NCI-H128 (cell line): ENCODE data around the gene TFEB.

Experiments used
- DNase-seq: peaks from one replicate; lab custom pipeline; 2025; ENCODE audit not compliant: unreplicated experiment; lab: John Stamatoyannopoulos, UW

TFEB gene

GRCh38 chr6:41653691-41654090 is 81.7 kb downstream of the TFEB start:
- DNase-seq: no peak

DNA sequence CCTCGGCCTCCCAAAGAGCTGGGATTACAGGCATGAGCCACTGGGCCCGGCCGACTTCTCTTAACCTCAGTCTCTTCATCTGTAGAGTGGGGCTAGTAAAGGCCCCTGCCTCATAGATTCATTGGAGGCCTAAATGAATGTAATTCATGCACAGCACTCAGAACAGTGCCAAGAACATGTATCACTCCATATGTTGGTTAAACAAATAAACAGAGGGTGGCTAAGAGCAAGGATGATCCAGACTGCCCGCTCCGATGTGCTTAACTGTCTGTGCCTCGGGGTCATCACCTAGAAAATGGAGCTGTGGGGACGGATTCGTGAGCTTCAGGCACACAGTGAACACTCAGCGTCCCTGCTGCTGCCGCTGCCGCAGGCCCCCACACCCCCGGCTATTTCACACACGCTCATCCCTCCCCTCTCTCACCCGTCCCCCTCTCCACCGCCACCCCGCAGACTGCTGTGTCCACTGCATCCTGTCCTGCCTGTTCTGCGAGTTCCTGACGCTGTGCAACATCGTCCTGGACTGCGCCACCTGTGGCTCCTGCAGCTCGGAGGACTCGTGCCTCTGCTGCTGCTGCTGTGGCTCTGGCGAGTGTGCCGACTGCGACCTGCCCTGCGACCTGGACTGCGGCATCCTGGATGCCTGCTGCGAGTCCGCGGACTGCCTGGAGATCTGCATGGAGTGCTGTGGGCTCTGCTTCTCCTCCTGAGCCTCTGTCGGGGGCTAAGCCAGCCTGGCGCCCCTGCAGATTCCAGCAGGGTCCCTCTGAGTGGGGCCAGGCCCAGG is 82.3 kb downstream of the TFEB start:
- DNase-seq: no peak

- no peak for DNase-seq
These were observed 83.3 kb downstream of the TFEB start for GRCh38 chr6:41651962-41652657.

GRCh38 chr6:41651246-41651961 is 84.0 kb downstream of the TFEB start:
- no peak for DNase-seq

DNA sequence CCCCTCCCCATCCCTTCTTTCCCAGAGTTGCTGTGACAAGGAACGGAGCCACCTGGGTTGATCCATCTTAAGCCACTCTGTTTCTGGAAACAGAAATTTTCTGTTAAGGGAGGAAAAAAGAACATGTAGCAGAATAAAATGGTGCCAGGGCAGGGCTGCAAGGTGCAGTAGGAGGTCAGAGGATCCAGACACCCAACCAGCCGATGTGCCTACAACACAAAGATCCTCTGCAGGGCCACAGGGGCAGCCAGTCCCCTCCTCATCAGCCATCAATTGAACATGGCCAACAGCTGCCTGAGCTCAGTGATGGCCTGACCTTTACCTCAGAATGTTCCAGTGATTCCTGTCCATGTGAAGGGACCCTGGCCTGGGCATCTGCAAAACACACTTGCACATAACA is 85.3 kb downstream of the TFEB start:
- DNase-seq: no peak

- DNase-seq: no peak
These were observed 85.8 kb downstream of the TFEB start for GRCh38 chr6:41649596-41649995.

- DNase-seq: no peak
These were observed 86.5 kb downstream of the TFEB start for GRCh38 chr6:41648921-41649320.

DNA sequence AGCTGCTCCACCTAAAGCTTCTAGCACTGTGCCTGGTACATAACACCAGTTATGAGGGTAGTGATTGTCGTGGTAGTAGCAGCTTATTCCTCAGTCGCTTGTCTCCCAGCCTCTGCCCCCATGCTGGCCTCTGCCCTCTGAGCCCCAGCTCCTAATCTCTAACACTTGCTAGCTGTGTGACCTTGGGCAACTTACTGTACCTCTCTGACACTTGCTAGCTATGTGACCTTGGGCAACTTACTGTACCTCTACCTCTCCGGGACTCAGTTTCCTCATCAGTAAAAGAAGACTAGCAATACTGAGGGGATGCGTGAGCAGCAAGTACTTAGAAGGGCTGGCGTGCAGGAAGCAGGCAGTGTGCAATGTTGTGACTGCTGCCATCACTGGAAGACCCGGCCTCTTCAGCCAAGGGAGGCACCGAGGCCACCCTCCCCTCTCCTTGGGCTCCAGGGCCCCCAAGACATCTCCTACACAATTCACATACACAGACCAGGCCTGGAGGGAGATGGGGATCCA is 87.3 kb downstream of the TFEB start:
- no peak for DNase-seq

DNA sequence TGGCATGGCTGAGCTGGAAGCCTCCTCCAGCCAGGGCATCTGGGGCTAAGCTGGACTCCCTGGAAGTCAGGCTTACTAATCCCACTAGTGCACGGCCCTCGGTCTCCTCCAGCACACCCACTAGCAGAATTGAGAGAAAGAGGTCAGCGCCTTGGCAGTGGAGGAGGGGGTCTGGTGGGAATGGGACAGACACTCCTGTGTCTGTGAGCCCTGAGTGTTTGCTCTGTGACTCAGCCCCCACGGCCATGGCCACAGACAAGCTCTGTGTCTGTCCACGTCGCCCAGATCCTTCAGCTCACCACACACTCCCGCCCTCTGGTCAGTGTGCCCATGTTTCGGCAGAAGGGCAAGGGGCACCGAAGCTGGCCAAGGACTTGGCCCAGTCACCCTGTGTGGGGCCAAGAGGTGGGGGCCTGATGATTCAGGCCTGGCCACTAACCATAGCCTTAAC is 88.3 kb downstream of the TFEB start:
- no peak for DNase-seq

DNA sequence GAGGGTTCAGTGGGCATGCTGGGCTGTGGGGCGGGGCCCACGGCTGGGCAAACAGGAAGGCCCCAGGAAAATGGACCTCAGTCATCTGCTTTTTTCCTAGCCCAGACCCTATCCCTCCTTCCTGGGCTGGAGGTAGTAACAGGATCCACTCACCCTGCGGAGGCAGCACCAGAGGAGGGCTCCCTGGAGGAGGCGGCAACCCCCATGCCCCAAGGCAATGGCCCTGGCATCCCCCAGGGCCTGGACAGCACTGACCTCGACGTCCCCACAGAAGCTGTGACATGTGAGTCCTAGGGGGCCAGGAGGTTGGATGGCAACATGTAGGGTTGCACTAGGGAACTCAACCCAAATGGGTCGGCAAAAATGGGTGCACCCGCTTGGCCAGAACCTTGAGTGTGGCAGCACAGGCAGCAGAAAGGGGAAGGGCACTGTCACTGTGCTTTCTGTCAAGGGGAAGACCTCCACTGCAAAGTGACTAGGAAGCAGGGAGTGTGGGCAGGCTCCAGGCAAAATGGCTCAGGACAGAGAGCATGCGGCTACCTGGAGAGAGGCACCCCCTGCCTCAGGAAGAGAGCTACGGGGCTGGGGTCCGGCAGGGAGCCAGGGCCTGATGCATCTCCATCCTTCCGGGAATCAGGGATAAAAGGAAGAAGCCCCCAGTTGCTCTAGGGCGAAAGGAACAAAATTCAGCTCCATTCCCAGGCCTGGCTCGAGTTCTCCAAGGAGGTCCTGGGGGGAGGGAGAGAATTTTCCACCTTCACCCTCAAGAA is 89.2 kb downstream of the TFEB start:
- DNase-seq: no peak

DNA sequence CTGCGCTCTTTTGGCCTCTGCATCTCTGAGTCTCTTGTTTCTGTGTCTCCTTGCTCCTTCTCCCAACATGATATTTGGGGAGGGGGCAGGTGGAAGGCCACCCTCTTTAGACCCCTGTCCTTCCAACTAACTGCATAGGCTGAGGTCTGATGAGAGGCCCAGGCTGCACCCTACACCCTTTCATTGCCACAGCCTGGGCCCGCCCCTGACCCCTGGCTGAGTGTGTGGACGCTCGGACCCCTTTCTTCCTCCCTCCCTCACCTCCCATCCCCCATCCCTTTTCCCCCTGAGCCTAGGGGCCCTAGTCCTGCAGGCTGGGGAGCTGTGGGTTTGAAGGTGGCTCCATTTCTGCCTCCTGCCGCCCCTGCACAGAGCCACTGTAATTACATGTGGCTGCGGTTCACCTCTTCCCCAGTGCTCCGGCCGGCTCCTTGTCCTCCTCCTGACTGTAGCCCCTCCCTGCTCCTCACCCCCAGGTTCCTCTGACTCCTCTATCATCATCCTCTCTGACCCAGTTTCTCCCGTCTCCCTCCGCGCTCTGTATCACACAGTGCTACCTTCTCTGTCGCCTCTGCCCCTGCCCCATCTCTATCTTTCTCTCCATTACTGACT is 90.3 kb downstream of the TFEB start:
- no peak for DNase-seq

- no peak for DNase-seq
These were observed 91.0 kb downstream of the TFEB start for GRCh38 chr6:41644297-41644879.

DNA sequence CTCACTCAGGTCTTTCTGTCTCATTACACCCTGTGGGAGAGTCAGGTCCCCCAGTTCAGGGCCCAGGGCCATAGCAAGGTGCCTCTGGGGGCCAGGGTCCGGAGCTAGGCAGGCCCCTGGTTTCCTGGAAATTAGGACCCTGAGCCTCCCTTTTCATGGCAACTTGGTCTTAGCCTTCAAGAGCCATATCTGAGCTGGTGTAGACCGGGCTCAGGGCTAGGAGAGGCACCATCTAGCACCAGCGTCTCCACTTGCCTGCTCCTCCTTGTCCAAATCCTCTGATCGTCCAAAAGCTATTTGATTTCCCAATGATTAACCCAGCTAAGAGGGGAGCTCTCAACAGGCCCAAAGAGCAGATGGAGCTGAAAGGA is 91.5 kb downstream of the TFEB start:
- DNase-seq: no peak

DNA sequence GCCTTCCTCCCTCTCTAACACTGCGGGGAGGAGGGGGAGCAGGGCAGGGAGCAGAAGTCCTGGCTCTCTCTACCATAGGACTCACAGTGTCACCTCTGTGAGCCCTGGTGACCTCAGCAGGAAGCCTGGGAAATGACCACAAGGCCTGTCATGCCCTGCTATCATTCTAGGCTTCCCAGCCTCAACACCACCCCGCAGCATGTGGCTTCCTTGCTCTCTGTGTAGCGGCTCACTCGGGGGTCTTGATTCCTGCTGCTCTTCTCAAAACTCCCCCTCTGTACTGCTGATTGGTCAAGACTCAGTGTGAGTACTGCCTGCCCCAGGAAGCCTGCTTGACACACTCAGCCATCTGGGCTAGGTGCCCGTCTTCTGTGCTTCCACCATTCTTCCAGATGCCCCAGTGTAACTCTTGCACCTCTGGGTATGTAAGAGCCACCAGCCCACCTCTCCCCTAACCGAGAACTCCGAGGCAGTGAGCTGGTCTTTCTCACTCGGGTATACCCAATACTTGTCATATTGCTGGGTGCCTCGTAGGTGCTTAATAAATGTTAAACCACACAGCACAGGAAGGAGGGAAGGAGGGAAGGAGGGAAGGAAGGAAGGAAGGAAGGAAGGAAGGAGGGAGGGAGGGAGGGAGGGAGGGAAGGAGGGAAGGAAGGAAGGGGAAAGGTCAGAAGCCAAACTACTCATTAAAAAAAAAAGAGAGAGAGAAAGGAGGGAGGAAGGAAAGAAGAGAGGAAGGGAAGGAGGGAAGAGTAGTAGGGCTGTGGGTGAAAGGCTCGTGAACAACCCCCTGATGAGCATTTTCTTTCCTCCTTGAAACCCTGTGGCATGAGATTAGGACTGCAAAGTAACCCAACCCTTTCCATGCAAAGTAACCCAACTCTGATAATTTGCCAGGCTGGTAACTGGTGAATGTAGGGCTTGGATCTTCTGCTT is 92.2 kb downstream of the TFEB start:
- no peak for DNase-seq

- no peak for DNase-seq
These were observed 93.1 kb downstream of the TFEB start for GRCh38 chr6:41642090-41642959.

GRCh38 chr6:41641352-41641925 is 94.0 kb downstream of the TFEB start:
- DNase-seq: no peak

- no peak for DNase-seq
These were observed 95.0 kb downstream of the TFEB start for GRCh38 chr6:41640426-41640825.
